ENCODE measurements around the gene MFAP2.

MFAP2 gene

DNA sequence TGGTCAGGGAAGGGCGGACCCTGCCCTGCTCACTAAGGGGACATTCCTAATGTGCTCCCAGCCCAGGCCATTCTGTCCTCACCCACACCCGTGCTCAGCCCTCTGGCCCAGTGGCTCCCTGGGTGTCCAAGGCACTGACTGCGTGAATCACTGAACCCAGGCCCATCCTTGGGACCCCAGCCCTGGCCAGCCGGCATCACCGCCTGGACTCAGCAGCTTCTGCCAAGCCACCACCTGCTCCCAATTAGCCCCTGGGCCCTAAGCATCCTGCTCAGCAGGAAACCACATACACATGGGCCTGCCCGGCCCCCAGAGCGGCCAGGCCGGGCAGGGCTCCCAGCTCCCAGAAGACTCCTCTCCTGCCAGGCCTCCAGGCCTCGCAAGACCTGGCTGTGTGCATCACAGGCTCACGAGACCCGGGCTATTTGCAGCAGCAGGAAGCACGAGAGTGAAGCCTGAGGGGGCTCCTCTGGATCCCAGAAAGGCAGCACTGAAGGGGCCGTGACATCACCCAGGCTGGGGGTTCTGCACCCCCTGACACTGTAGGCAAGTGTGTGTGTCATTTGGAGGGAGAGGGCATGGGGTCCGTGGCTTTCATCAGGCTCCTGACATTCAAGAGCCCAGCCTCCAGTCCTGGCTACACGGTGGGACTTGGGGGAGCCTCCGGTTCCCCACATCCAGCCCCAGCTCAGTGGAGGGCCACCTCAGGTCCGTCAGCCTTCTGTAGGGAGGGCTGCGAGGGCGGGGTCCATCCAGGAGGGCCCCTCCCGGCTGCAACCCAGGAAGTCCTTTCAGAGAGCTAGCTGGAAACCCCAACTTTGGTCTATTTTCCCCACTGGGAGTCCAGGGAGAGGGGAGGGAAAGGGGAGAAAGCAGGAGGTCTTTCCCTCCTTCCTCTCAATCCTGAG, 1.6 kb downstream of the MFAP2 start:
- no peak for TF ChIP-seq CREB1 (IDR thresholded peaks at IDR 0.05; ENCODE audit: low read depth)

DNA sequence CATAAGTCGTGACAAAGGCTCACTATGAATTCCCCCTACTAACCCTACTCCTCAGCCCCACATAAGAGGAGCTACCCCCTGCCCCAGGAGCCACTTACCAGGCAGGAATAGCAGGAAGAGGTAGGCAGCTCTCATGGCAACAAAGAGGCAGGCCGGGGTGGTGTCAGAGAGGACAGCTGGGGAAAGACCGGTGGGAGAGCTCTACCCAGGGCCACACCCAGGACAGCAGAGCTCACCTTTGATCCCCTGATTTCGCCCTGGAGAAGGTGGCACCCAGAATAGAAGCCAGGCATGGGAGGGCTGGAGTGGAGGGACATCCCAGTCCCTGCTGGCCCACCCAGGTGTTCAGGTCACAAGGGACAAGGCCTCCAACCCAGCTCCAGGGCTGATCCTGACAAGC, 2.3 kb downstream of the MFAP2 start:
- TF ChIP-seq, protein P1, sequence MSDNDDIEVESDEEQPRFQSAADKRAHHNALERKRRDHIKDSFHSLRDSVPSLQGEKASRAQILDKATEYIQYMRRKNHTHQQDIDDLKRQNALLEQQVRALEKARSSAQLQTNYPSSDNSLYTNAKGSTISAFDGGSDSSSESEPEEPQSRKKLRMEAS (IDR thresholded peaks at IDR 0.05), result no peak

DNA sequence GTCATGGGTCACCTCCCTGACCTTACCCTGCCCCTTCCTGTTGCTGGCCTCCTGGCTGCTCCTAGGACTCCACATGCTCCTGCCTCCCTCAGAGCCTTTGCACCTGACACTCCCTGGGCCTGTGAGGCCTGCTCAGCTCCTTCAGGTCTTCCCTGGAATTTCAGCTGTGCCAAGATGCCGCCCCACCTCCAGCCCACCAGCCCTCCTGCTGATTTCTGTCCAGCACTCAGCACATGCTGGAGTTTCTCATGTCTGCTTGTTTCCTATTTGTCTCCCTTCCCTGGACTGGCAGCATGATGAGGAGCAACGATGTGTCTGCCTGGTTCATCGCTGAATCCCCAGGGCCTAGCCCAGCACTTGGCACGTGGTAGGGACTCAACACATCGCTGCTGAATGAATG, 3.0 kb downstream of the MFAP2 start:
- TF ChIP-seq CREB1 (IDR thresholded peaks at IDR 0.05; ENCODE audit: low read depth) (no peak), EGR1 (IDR thresholded peaks at IDR 0.05) (no peak)

DNA sequence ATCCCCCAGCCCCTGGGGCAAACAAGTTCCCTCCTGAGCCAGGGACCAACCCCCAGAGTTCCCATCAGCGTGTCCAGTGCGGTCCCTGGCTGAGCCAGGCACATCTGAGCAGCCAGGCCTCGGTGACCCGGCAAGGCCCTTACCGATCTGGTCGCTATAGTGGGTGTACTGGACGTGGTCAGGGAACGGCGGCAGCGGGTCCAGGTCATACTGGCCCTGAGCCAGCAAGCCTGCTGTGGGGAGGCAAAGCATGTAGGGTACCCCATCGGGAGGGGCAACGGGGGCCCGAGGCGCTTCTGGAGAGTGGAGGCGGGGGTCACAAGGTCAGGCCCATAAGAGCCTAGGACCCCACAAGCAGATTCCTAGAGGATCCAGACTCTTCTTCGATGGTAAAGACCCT, 3.5 kb downstream of the MFAP2 start:
- no peak for TF ChIP-seq TAF1 (IDR thresholded peaks at IDR 0.05; ENCODE audit: low read depth)
- no peak for TF ChIP-seq TEAD4 (IDR thresholded peaks at IDR 0.05)
- TF ChIP-seq, protein P2, sequence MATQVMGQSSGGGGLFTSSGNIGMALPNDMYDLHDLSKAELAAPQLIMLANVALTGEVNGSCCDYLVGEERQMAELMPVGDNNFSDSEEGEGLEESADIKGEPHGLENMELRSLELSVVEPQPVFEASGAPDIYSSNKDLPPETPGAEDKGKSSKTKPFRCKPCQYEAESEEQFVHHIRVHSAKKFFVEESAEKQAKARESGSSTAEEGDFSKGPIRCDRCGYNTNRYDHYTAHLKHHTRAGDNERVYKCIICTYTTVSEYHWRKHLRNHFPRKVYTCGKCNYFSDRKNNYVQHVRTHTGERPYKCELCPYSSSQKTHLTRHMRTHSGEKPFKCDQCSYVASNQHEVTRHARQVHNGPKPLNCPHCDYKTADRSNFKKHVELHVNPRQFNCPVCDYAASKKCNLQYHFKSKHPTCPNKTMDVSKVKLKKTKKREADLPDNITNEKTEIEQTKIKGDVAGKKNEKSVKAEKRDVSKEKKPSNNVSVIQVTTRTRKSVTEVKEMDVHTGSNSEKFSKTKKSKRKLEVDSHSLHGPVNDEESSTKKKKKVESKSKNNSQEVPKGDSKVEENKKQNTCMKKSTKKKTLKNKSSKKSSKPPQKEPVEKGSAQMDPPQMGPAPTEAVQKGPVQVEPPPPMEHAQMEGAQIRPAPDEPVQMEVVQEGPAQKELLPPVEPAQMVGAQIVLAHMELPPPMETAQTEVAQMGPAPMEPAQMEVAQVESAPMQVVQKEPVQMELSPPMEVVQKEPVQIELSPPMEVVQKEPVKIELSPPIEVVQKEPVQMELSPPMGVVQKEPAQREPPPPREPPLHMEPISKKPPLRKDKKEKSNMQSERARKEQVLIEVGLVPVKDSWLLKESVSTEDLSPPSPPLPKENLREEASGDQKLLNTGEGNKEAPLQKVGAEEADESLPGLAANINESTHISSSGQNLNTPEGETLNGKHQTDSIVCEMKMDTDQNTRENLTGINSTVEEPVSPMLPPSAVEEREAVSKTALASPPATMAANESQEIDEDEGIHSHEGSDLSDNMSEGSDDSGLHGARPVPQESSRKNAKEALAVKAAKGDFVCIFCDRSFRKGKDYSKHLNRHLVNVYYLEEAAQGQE (IDR thresholded peaks at IDR 0.05; ENCODE audit: low read depth), result no peak
- no peak for TF ChIP-seq EP300 (IDR thresholded peaks at IDR 0.05; ENCODE audit: borderline replicate concordance)
- no peak for TF ChIP-seq ZBTB7A (IDR thresholded peaks at IDR 0.05; ENCODE audit: low read depth)
- no peak for TF ChIP-seq NFIC (IDR thresholded peaks at IDR 0.05)
- no peak for TF ChIP-seq YY1 (IDR thresholded peaks at IDR 0.05; ENCODE audit: low read depth)
- TF ChIP-seq, protein P1 (IDR thresholded peaks at IDR 0.05), result no peak
- no peak for TF ChIP-seq CREB1 (IDR thresholded peaks at IDR 0.05; ENCODE audit: low read depth)
- no peak for TF ChIP-seq FOXM1 (IDR thresholded peaks at IDR 0.05; ENCODE audit: borderline replicate concordance, low read depth)
- no peak for TF ChIP-seq CEBPB (IDR thresholded peaks at IDR 0.05)
- TF ChIP-seq TCF12 (IDR thresholded peaks at IDR 0.05; ENCODE audit: low read depth), result no peak
- no peak for TF ChIP-seq EGR1 (IDR thresholded peaks at IDR 0.05)
- TF ChIP-seq RAD21 (IDR thresholded peaks at IDR 0.05; ENCODE audit: low read depth), result no peak
- TF ChIP-seq, protein P3, sequence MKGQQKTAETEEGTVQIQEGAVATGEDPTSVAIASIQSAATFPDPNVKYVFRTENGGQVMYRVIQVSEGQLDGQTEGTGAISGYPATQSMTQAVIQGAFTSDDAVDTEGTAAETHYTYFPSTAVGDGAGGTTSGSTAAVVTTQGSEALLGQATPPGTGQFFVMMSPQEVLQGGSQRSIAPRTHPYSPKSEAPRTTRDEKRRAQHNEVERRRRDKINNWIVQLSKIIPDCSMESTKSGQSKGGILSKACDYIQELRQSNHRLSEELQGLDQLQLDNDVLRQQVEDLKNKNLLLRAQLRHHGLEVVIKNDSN (IDR thresholded peaks at IDR 0.05), result no peak

DNA sequence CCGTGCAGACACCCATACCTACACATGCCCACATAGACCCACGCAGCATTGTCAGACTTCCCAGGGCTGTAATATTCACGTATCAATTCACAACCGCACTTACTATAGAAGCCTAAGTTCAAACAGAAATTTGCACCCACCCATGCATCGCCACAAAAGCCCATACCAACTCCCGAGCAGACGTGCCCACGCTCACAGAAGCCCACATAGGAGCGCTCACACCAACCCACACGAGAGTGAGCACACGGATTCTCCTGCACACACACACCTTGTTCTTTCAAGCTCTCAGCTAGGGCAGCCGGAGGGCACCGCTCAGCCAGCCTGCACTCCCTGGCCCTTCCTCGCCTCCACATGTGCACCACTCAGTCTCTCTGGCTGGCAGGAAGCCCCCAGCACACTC, 4.6 kb downstream of the MFAP2 start:
- no peak for TF ChIP-seq TAF1 (IDR thresholded peaks at IDR 0.05; ENCODE audit: low read depth)

DNA sequence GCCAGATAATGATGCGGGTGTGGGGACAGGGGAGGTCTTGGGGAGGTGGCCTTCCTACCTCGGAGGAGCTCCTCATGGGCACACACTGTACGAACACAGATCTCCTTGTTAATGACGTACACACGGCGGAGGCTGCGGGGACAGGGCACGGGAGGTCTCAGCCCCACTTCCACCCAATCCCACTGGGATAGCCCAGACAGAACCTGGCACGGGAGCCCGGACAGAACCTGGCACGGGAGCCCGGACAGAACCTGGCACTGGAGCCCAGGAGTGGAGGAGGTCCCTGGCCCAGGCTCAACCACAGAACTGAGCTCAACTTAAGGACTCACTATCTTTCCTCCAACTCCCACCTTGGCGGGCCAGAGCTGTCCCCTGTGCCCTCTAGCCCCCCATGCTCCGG, 5.2 kb downstream of the MFAP2 start:
- TF ChIP-seq RAD21 (IDR thresholded peaks at IDR 0.05; ENCODE audit: low read depth) (no peak), TAF1 (IDR thresholded peaks at IDR 0.05; ENCODE audit: low read depth) (no peak)

DNA sequence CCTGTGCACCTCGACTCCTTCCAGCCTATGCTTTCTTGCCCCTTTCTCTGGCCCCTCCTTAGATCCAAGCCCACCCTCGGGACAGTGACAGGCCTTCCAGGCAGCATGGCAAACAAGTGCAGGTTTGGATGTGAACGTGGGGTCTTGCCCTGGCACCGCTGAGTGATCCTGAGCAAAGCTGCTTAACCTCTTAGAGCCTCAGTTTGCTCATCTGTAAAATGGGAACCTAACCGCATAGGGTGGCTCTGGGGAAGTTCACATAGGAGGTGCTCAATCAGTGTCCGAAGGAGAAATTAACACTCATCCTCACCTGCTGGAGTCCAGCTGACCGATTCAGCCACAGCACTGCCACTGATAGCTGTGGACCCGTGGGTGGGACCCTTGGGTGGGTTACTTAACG, 7.2 kb downstream of the MFAP2 start:
- TF ChIP-seq FOXM1 (IDR thresholded peaks at IDR 0.05; ENCODE audit: borderline replicate concordance, low read depth) (no peak), EP300 (IDR thresholded peaks at IDR 0.05; ENCODE audit: borderline replicate concordance) (no peak), NFIC (IDR thresholded peaks at IDR 0.05) (no peak), YY1 (IDR thresholded peaks at IDR 0.05; ENCODE audit: low read depth) (no peak), TEAD4 (IDR thresholded peaks at IDR 0.05) (no peak), CEBPB (IDR thresholded peaks at IDR 0.05) (no peak), TAF1 (IDR thresholded peaks at IDR 0.05; ENCODE audit: low read depth) (no peak), CREB1 (IDR thresholded peaks at IDR 0.05; ENCODE audit: low read depth) (no peak), ZBTB7A (IDR thresholded peaks at IDR 0.05; ENCODE audit: low read depth) (no peak), EGR1 (IDR thresholded peaks at IDR 0.05) (no peak), RAD21 (IDR thresholded peaks at IDR 0.05; ENCODE audit: low read depth) (no peak), TCF12 (IDR thresholded peaks at IDR 0.05; ENCODE audit: low read depth) (no peak)
- TF ChIP-seq, protein P2 (IDR thresholded peaks at IDR 0.05; ENCODE audit: low read depth), result no peak
- TF ChIP-seq, protein P3 (IDR thresholded peaks at IDR 0.05), result no peak
- TF ChIP-seq, protein P1 (IDR thresholded peaks at IDR 0.05), result no peak
